ENCODE measurements around the gene ZNF532.

ZNF532 gene

DNA sequence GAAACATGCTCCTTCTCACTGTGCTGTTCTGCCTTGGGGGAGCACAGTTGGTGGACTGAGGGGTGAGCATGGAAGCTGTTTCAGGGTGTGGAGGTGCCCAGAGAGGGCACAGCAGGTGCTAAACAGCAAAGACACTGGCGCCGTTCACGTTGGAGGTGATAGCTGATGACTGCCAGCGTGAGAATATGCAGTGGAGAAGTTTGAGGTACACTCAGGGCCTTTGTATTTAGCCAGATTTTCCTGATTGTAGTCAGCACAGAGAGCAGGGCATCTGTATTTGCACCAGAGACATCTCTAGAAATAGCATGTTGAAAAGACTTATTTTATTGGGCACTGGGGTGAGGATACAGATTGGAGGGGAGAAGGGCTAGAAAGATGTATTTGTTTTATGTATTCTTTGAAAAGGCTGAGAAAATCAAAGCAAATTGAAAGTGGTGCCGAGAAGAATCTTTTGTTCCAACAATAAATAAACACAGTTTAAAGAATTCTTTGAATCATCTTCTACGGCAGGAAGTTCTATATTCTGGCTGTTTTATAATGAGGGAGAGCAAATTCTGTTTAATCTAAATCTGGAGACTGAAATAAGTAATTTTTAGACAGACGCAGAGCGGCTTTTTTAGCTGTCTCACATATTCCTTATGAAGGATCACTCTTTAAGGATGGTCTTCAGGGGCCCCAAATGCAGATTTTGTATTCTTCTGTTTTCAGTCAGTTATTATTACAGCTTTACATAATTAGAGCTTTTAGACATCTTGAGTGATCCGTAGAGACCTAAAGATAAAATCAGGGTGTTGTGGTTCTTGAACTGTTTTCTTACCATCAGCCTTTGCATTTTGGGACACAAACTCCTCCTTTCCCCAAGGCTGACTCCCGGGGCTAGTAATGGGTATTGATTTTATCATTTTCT is 7.1 kb downstream of the ZNF532 start:
- DNase-seq: no peak

DNA sequence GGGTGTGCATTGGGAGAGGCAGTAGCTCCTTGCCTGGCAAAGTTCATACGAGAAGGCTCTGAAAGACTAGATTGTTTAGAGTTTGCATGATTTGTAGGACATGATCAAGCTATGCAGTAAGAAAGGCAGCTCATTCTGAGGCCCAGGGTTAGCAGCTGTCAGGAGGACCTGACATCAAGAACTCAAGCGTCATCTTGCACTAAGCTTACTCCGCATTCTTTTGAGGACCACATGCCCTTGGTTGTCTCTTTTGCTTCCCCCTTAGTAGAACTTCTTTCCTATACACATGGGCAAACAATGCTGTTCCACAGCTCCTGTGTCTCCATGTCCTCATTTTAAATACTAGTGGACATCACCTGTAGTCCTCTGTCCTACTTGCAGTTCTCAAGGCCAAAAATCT is 14.0 kb downstream of the ZNF532 start:
- no peak for DNase-seq

DNA sequence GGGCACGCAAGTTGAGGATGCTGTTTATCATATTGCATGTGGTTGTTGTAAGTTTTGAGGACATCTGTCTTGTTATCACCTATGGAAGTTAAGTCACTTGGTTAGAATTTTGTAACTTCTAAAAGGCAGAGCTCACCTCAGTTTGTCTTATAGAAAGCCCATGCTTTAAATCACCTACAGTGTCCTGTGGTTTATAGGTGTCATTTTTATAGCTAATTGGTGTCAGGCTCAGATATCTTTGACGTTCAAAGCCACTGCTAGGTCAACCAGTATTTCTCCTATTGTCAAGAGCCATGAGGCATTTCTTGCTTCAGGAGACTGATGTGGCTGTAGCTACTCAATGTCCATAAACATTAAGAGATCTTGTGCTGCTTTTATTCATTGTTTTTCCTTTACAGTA is 16.8 kb downstream of the ZNF532 start:
- DNase-seq: no peak

DNA sequence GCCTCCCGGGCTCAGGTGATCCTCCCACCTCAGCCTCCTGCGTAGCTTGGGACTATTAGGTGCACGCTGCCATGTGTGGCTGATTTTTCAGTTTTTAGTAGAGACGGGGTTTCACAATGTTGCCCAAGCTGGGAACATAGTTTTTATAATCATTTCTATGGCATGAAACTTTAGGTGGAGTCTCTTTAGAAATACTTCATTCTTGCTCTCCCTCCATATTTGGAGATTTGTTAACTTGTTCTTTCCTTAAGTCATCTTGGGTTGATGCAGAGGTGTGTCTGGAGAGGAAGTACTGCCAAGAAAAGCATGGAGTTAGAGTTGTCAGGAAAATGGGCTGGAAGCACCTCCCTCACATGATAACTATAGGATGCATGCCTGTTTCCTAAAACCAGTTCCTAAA is 17.4 kb downstream of the ZNF532 start:
- DNase-seq: no peak

DNA sequence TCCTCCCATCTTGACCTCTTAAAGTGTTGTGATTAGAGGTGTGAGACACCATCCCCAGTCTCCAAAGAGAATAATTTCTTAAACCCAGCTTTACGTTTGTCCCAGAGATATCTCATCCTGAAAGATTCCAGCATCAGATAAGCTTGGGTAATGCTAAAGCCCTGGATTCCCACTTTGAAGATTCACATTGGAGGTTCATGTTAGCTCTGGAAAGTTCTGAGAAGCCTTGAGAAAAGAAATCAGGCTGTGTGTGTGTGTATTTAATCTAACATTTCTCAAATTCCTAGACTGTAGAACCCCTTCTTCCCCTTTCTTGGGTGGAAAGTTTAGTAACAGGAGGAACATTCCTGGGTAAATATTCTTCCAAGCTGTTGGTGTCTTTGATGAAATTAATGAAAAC is 18.0 kb downstream of the ZNF532 start:
- no peak for DNase-seq

DNA sequence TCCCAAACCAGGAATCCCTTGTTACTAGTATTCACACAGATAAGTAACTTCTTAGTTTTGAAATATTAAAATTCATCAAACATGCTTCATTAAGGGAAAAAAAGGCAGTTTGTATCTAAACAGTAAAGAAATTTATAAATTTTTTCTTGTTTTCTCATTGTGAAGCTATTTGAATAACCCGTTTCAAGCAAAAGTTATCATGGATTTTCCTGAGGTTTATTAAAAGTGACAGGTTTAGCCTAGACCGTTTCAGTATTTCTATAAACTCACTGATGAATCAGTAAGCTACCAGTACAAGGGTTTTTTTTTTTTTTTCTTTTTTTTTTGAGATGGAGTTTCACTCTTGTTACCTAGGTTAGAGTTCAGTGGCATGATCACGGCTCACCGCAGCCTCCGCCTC is 20.0 kb downstream of the ZNF532 start:
- no peak for DNase-seq

DNA sequence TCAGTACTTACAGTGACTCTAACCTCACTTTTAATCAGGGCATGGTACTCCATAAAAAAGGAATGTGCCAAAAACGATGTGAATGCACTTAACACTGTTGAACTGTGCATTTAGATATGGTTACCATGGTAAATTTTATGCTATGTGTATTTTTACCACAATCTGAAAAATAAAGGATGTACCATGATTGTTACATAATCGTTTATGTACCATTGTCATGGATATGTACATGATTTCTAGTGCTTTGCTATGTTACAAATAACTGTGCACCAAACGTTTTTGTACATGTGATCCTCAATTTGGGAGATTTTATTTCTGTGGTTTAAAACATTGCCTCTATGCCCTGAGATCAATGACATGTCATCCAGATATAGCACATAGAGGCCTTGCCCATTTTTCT is 21.8 kb downstream of the ZNF532 start:
- DNase-seq: peak in 1 of 2 donors; percentile 54

DNA sequence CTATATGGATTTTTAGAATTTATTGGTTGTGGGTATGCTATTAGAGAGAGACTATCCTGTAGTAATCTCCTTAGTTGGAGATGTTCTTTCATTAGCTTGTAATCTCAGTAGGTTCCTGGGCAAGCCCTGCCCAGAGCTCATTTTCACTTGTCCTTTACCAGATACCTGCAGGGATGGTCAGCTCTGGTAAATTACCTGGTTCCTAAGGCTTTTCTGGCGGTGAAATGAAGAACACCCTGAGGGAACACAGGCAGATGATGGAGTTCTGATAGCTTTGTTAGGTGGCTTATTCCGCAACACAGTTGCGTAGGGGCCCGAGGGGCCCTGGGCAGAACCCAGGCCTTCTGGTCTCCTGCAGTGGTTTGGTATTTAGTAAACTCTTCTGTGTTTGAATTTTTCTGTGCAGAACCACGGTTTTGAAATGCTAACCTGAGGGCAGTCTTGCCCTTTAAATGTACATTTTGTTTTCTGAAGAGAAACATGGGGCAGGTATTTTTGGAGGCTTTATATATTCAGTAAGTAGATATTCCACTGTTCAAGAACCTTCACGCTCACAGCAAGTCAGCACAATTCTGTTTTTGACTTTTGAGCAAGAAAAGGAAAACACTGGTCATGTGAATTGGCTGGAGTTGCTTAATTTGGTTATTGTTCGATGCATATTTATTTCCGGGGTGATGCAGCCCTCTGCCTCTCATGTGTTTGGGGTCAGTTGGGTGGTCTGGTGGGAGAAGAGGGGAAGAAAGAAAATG is 22.4 kb downstream of the ZNF532 start:
- DNase-seq: peak in 1 of 2 donors; percentile 4

DNA sequence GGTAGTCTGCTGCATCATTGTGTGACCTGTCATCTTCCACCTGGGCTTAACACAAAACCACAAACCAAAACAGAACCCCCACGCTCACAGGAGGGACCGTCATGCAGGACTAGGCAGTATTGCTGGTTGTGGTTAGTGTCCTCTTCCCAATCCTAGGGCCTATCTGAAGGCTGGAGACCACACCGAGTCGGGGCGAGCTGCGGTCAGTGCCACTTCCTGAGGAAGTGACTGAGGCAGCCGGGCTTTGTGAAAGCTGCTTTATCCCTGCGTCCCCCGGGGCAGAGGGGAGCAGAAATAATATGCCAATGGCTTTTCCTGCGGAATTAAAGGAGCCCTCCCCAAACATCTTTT is 22.9 kb downstream of the ZNF532 start:
- DNase-seq: peak; percentile 91 to 94

DNA sequence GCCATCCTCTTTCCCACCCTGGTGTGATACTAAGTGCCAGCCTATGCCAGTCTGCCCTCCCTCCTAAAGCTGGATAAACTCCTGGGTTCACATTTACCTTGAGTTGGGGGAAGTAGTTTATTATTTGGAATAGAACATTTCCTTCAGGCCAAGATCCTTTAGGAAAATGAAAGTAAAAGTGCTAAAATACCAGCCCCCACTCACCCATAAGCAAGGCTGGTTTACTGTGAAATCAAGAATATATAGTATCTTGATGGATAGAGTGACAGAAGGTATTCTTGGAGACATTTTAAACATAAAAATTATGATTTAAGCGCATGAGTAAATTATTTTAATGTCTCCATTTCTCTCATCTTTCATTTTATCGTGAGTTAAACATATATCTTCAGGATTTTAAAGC is 27.1 kb downstream of the ZNF532 start:
- DNase-seq: no peak

DNA sequence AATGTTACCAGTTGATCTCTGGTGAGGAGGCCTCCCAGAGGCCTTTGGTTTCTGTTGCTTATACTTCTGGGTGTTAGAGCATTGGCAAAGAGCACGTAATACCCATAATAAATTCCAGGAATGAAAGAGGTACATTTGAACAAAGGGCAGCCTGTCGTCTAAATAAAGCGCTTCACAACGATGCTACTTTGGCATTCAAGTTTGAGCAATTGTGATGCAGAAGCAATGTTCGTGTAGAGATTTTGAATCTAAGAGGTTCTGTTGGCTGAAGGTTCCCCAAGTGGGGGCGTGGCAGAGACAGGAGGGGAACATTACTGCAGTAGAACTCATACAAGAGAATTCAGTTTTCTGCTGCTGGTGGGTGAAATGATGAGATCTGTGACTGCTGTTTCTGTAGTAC is 27.8 kb downstream of the ZNF532 start:
- DNase-seq: no peak

DNA sequence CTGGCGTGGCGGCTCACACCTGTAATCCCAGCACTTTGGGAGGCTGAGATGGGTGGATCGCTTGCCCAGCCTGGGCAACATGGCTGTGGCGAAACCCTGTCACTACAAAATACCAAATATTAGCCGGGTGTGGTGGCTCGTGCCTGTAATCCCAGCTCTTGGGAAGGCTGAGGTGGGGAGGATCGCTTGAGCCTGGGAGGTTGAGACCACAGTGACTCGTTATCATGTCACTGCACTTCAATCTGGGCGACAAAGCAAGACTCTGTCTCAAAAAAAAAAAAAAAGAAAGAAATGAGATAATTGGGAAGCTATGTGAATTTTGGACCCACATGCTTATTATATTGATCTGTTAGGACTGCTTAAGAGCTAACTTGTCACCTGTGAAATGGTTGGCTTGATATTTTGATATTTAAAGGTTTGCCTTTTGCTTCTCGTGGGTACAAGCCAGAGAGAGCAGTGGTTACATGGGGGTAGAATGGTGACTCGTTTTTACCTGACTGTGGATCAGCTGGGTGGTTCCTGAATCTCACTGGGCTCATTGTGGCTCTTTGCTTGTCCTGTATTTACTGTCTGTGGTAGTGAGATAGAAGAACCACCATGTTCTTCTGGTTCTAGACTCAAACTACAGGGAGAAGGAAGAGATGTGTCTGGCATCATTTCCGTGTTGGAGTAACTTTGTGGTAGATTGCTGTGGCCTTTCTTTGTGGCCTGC is 28.9 kb downstream of the ZNF532 start:
- no peak for DNase-seq

DNA sequence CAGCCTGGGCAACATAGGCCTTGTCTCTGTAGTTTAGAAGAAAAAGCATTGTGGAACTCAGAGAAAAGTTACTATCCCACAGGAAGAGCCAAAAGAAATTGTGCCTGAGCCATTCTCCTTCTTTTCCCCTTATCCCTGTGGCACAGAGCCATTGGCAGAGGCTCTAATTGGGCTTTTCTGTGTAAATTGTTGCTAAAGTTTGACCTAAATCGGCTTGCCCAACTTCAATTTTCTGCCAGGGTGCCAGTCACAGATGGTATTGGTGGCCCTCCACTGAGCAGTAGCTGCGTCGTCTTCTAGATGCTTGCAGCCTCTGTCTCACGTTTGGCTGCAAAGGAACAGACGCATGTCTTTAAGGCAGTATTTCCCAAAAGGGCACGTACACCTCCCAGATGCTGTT is 30.3 kb downstream of the ZNF532 start:
- DNase-seq: no peak

DNA sequence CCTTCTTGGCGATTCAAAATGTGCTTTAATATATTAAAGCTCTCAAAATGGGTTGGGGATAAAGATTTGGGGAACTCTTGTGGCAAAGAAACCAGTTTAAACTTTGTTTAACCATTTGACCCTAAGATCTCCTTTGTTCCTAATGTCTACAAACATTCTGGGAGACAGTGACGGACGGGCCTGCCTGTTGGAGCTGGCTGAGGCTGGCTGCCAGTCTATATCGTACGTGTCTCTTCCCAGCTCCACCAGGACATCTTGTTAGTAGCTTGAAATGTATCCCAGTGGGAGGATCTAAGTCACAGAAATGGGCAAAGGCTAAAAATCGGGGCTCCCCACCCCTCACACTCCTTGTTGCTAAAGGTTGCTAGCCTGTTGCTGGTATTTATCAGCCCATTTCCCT is 30.7 kb downstream of the ZNF532 start:
- no peak for DNase-seq

DNA sequence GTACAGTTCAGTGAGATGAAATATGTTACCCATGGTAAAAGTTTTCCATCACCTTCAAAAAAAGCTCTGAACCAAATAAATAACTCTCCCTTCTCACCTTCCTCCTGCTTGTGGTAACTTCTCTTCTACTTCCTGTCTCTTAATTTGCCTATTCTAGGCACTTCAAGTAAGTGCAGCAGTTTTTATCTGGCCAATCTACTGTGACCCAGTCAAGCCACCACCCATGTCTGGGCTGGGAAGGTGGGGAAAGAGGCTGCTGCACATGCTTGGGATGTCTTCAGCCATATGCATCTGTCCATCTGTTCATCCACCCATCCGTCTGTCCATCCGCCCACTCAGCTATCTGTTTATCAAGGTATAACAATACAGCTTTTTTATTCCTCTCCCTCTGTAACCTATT is 31.6 kb downstream of the ZNF532 start:
- no peak for DNase-seq

DNA sequence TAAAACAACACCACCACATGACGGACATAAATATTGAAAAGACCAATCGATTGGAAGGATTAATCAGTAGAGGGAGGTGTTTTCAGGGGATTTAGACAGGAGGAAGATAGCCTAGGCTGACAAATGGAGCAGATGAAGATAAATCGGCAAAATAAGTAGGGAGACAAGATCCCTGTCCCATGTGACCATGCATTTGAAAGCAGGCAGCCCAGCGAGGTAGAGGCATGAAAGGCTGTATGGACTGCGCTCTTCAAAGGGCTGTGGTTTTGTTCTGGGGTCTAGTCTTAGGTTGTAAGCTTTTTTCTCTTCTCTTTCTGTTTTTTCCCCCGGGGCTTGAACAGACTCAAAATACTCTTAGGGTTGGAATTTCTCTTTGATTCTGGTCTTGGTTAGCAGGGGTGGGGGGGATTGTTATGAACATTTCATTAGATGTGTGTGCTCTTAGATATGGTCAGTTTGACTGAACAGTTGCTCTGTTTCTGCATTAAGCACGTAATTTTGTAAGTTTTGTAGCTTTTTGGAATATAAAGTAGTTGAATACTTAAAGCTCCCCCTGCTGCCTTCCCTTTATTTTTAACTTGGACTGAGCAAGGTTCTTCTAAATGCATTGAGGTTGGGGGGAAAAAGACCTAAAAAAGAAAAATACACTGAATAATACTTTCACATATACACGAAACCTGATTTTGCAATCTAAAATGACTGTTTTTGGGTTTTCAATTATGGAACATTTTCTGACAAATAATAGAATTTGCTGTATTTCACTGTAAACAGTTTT is 32.2 kb downstream of the ZNF532 start:
- no peak for DNase-seq

DNA sequence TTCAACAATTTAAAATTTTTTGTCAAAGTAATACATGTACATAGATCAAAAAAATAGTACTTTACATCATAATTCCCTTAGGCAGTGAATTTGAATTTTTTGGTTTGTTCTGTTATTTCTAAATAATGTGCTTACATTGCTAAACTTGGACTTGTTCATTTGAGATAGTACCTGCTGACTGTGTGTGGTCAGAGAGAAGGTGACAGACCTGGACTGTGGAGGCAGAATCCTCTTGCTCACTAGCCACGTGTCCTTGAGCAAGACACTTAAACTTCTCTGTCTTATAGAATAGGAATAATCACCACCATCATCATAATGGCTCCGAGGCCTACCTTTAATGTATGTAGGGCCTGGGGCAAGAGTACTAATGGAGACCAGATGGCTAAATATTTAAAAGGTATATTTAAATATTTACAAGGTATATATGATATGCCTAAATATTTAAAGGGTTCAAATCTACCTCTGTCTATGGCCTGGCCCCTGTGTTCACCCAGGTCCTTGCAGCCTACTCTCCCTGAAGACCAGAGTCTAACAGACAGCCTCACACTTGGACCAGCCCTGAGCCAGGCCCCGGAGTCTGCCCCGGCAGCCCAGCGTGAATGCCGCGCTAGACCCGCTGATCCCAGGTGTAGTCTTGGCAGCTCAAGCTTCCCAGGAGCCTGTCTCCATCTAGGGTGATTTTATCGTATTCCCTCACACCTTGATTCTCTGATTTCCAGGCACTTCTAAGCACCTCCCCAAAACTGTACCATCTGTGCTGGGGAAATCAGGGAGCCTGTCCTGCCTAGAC is 33.5 kb downstream of the ZNF532 start:
- DNase-seq: no peak

DNA sequence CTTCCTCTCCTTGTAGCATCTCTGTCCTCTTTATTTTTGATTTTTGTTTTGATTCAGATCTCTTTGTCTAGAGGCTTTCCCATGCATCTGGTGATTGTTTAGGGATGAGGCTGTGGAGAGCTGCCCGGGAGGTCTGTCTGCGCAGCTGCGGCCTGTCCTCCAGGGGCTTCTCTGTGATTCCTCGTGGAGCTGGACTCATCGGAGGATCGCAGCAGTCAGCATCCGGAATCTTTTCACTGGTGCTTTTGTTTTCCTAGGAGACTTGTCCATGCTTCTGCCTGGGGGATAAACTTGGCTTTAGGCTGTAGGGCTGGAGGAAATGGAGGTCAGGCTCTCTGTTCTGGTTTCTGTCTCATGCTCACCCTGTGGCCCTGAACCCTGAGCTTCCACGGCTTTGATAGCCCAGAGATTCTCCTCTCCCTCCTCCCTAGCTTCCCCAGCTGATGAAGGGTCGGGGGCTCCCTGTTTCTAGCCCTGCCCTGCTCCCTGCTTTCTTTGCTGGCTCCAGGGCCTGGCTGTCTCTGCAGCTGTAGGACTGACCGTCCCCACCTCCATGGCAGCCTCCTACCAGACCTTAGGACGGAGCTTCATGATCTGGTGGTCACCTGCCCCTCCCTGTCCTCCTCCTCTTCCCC is 35.5 kb downstream of the ZNF532 start:
- DNase-seq: no peak

DNA sequence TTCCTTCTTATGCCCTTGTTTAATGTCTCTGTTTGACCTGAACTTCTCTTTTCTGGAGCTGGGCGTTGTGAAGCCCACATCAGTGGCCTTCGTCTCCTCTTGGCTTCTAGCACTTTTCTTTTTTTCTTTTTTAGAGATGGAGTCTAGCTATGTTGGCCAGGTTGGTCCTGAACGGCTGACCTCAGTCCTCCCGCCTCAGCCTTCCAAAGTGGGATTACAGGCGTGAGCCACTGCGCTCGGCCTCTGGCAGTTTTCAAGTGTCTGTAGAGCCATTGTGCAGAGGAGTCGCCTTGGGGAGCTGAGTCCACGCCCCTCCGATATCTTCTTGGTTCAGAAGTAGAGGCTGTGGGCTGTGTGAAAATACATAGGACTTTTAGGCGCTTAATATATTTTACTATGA is 36.5 kb downstream of the ZNF532 start:
- DNase-seq: no peak

DNA sequence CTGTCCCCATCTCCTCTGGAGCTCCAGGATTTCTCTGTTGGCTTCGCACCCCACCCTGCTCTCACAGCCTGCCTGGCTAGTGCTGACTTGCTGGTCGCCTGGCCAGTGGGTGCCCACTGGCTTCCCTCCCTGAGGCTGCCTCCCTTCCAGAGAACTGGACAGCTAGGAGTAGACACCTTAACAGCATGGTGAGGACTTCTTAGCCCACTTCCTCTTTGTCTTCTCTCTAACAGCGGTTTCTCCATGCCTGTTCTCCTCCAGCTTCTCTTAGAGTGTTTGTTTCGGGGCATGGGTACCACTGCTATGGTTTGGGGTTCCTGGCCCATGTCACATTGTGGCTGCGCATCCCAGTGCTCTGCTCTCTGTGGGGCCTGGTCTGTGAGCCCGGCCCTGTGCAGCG is 37.1 kb downstream of the ZNF532 start:
- no peak for DNase-seq

DNA sequence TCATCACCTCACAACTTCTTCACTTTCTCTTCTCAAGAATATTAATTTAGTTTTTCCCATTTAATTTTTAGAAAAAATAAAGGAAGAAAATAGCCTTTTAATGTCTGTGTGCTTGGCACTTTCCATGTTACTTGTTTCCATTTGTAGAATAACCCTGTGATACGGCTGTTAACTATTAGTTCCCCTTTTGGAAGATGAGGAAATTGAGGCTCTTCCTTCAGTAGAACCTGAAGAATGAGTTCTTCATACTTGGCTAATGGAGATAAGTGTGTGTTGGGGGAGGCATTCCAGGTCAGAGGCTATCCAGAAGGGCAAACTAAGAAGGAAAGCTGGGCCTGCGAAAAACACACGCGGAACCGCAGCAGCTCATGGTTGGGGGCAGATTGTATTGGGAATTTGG is 38.3 kb downstream of the ZNF532 start:
- DNase-seq: peak; percentile 16 to 36

Measured in inflammatory macrophage (primary cell).